MCF 10A (cell line): ENCODE data around the gene TEX2. TPM values are rescaled to one million over a fixed set of nuclear protein-coding genes. Genes with fewer than 3 reads are reported as not detected.

Source experiments
- BruUV-seq: library from RNA; stranded (reverse); fragments of 400-500 nt; replicated peaks from 2 replicates; lab custom pipeline; 2021; lab: Mats Ljungman, UMichigan
- CTCF ChIA-PET: fragments of 300-600 bp; sonication (Branson Sonifier 250); formaldehyde crosslinking; extraction: SDS; loops from one replicate; lab custom pipeline; 2021; ENCODE audit warnings: antibody characterized with exemption, inconsistent platforms; lab: Yijun Ruan, JAX
- POLR2A ChIA-PET: fragments of 300-600, 350-650 bp; sonication (Branson Sonifier 250); formaldehyde crosslinking; extraction: SDS; loops from one replicate; lab custom pipeline; 2020; ENCODE audit warnings: antibody characterized with exemption, inconsistent platforms; lab: Yijun Ruan, JAX
- DNase-seq: peaks from one replicate; pipeline ENCODE4 v3.0.0-alpha.2; 2018; ENCODE audit not compliant: unreplicated experiment
- H3K27ac Mint-ChIP-seq: one replicate; pipeline ENCODE4 v1.8.0; 2022; ENCODE audit warnings: mild to moderate bottlenecking, low read depth, mixed read lengths; ENCODE audit not compliant: unreplicated experiment
- H3K27me3 Mint-ChIP-seq: one replicate; pipeline ENCODE4 v1.8.0; 2022; ENCODE audit warnings: mixed read lengths; ENCODE audit not compliant: insufficient read depth, unreplicated experiment
- H3K36me3 Mint-ChIP-seq: one replicate; pipeline ENCODE4 v1.8.0; 2022; ENCODE audit warnings: mild to moderate bottlenecking, moderate library complexity, mixed read lengths; ENCODE audit not compliant: insufficient read depth, unreplicated experiment
- H3K4me1 Mint-ChIP-seq: one replicate; pipeline ENCODE4 v1.8.0; 2022; ENCODE audit warnings: mixed read lengths; ENCODE audit not compliant: insufficient read depth, unreplicated experiment
- H3K4me3 Mint-ChIP-seq: one replicate; pipeline ENCODE4 v1.8.0; 2022; ENCODE audit warnings: mild to moderate bottlenecking, moderate library complexity, mixed read lengths; ENCODE audit not compliant: unreplicated experiment
- H3K9me3 Mint-ChIP-seq: one replicate; pipeline ENCODE4 v1.8.0; 2022; ENCODE audit warnings: mixed read lengths; ENCODE audit not compliant: unreplicated experiment
- CTCF ChIP-seq: fragments of 200-600 bp; IDR thresholded peaks from one replicate; pipeline ENCODE4 v1.8.0; 2022; ENCODE audit warnings: antibody characterized with exemption, mild to moderate bottlenecking; ENCODE audit not compliant: unreplicated experiment
- intact Hi-C: fragments of 100-400 bp; cut with micrococcal nuclease; formaldehyde crosslinking; loops from 2 replicates; pipeline ENCODE4 v1.14.1; 2022
- total RNA-seq: library from RNA; stranded (reverse); gene quantifications from 2 replicates; pipeline ENCODE4 v1.2.3, GENCODE V29; 2022

Gene TEX2
- total RNA-seq, 1 experiment from 2014 or later, result 42.2 TPM

GRCh38 chr17:64269687-64270649 is 6.9 kb upstream of the TEX2 start:
- Mint-ChIP-seq H3K27me3 (no peaks in the 10 kb centered on the region), H3K9me3 (no peaks in the 10 kb centered on the region), H3K4me3 (no peak overlapping the region), H3K27ac (no peak overlapping the region), H3K4me1 (peaks cover 2% of the 10 kb centered on the region), H3K36me3 (peaks cover 6% of the 10 kb centered on the region)
- no peak for DNase-seq
- ChIA-PET CTCF (interaction anchor here (1.1 kb wide), 1 partner anchor 21 kb away, joined by 4 read pairs; no protein-coding TSS in a partner anchor), POLR2A (interaction anchor here (1.2 to 1.5 kb wide), 3 partner anchors 39 to 122 kb away, joined by 3 to 4 read pairs (median 3); no protein-coding TSS in a partner anchor)
- intact Hi-C loops, result no loop called here
- no peak for TF ChIP-seq CTCF
- BruUV-seq, result no TSS peak

- peaks cover 2% of the 10 kb centered on the region for H3K36me3 Mint-ChIP-seq
- no peak for DNase-seq
- H3K4me3 Mint-ChIP-seq, result no peak overlapping the region
- no peak overlapping the region for H3K27ac Mint-ChIP-seq
- ChIA-PET CTCF (interaction anchor here (0.8 to 1.5 kb wide), 2 partner anchors 65 to 836 kb away, joined by 3 to 4 read pairs; no protein-coding TSS in a partner anchor), POLR2A (interaction anchor here (1.9 kb wide), 1 partner anchor 119 kb away, joined by 10 read pairs; no protein-coding TSS in a partner anchor)
- TF ChIP-seq CTCF, result no peak
- no TSS peak for BruUV-seq
- H3K27me3 Mint-ChIP-seq, result no peaks in the 10 kb centered on the region
- peaks cover 20% of the 10 kb centered on the region for H3K4me1 Mint-ChIP-seq
- intact Hi-C loops, result loop anchor here (5.0 kb wide), 2 partner anchors 48 to 68 kb away; no protein-coding TSS in a partner anchor
- no peaks in the 10 kb centered on the region for H3K9me3 Mint-ChIP-seq
Observed at GRCh38 chr17:64264891-64265290, 1.8 kb upstream of the TEX2 start.

GRCh38 chr17:64262198-64262999 is 661 bp downstream of the TEX2 start:
- Mint-ChIP-seq H3K27me3 (no peaks in the 10 kb centered on the region), H3K9me3 (no peaks in the 10 kb centered on the region), H3K36me3 (peaks cover 5% of the 10 kb centered on the region), H3K27ac (peak overlapping the region; percentile 20), H3K4me3 (peak overlapping the region; percentile 84), H3K4me1 (peaks cover 27% of the 10 kb centered on the region)
- ChIA-PET POLR2A (interaction anchor here (0.6 to 3.4 kb wide), 24 partner anchors 9 to 167 kb away, joined by 3 to 74 read pairs (median 4); no protein-coding TSS in a partner anchor), CTCF (interaction anchor here (1.0 kb wide), 1 partner anchor 23 kb away, joined by 3 read pairs; no protein-coding TSS in a partner anchor)
- TF ChIP-seq CTCF, result no peak
- intact Hi-C loops, result loop anchor here (5.0 kb wide), 2 partner anchors 45 to 65 kb away; no protein-coding TSS in a partner anchor
- peak; percentile 38 for DNase-seq
- BruUV-seq, result TSS peak; percentile 35
